Effector memory CD8-positive, alpha-beta T cell (primary cell): ENCODE data around the gene STARD13.

Experiments
- ATAC-seq: fragments of 150-1000 bp; cut with Tn5 transposase; replicated peaks from 2 replicates; pipeline ENCODE4 v1.10.0; 2021; ENCODE audit warnings: mild to moderate bottlenecking, moderate library complexity
- DNase-seq, 3 experiments: peaks; one replicate each; pipeline ENCODE4 v3.0.0; 2021
- H3K27ac Mint-ChIP-seq, 2 donors: one replicate each; pipeline ENCODE4 v1.8.0; 2022; ENCODE audit warnings: mild to moderate bottlenecking in 2 of 2, mixed read lengths in 2 of 2, moderate library complexity in 2 of 2
- H3K27me3 Mint-ChIP-seq, 2 donors: one replicate each; pipeline ENCODE4 v1.8.0; 2022; ENCODE audit warnings: mixed read lengths in 2 of 2
- H3K36me3 Mint-ChIP-seq: one replicate; pipeline ENCODE4 v1.8.0; 2022; ENCODE audit warnings: mild to moderate bottlenecking, moderate library complexity, mixed read lengths; ENCODE audit not compliant: insufficient read depth
- H3K4me1 Mint-ChIP-seq, 2 donors: one replicate each; pipeline ENCODE4 v1.8.0; 2022; ENCODE audit warnings: low read depth in 2 of 2, mixed read lengths in 2 of 2
- H3K4me3 Mint-ChIP-seq, 2 donors: one replicate each; pipeline ENCODE4 v1.8.0; 2022; ENCODE audit warnings: mild to moderate bottlenecking in 2 of 2, mixed read lengths in 2 of 2, moderate library complexity in 2 of 2
- H3K9me3 Mint-ChIP-seq, 2 donors: one replicate each; pipeline ENCODE4 v1.8.0; 2022; ENCODE audit warnings: mixed read lengths in 2 of 2

Gene STARD13

GRCh38 chr13:33070713-33071112, 214.8 kb downstream of the STARD13 start:
- Mint-ChIP-seq H3K9me3 (no peaks in the 10 kb centered on the region), H3K4me1 (no peaks in the 10 kb centered on the region), H3K27ac (peak overlapping the region in 1 of 2 donors; percentile 11), H3K36me3 (no peaks in the 10 kb centered on the region), H3K27me3 (no peaks in the 10 kb centered on the region), H3K4me3 (no peak overlapping the region)
- no peak for DNase-seq
- ATAC-seq: no peak

DNA sequence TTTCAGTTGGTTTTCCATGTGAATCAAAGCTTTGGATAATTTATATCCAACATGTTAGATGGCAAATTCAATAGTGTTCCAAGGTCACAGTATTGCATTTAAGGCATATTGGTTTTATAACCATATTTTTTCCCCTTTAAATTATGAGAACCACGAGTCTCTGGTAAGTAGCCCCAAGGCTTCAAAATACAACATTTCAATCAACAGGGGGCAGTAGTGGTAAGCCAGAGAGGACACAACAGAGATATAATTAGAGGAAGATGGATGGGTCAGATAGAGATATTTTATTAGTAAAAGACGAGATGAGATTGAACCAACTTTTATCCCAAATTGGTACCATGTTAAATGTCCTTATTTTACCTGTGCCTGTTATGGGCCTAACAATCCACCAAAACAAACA, 216.2 kb downstream of the STARD13 start:
- Mint-ChIP-seq H3K36me3 (no peaks in the 10 kb centered on the region), H3K9me3 (no peaks in the 10 kb centered on the region), H3K4me1 (no peaks in the 10 kb centered on the region), H3K4me3 (no peak overlapping the region), H3K27ac (no peak overlapping the region), H3K27me3 (no peaks in the 10 kb centered on the region)
- DNase-seq: no peak
- no peak for ATAC-seq

DNA sequence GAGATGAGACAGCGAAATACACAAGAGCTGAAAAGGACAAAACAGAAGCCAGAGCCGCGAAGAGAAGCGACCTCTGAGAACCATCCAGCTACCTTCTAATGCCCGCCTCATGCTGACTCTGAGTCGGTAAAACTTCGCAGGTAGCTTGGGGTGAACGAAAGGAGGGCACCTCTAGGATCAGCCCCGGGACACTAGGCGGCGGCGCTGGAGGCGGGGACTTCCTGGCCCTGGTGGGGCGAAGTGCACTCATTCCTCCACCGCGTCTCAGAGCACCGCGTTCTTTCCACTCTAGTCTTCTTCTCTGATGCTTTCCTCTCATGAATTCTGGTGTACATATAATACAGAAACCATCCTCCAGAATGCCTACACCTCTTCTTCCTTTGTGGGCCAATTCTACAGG, 219.2 kb downstream of the STARD13 start:
- ATAC-seq (no peak), DNase-seq (no peak)
- no peaks in the 10 kb centered on the region for H3K36me3 Mint-ChIP-seq
- no peaks in the 10 kb centered on the region for H3K9me3 Mint-ChIP-seq
- H3K4me3 Mint-ChIP-seq: no peak overlapping the region
- H3K4me1 Mint-ChIP-seq: no peaks in the 10 kb centered on the region
- peaks cover 0 to 6% of the 10 kb centered on the region in 2 donors for H3K27me3 Mint-ChIP-seq
- H3K27ac Mint-ChIP-seq: no peak overlapping the region

DNA sequence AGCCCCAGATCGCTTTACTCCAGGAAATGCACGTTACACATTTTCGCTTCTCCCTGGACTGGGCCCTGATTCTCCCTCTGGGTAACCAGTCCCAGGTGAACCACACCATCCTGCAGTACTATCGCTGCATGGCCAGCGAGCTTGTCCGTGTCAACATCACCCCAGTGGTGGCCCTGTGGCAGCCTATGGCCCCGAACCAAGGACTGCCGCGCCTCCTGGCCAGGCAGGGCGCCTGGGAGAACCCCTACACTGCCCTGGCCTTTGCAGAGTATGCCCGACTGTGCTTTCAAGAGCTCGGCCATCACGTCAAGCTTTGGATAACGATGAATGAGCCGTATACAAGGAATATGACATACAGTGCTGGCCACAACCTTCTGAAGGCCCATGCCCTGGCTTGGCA, 224.7 kb downstream of the STARD13 start:
- Mint-ChIP-seq H3K4me3 (no peak overlapping the region), H3K4me1 (no peaks in the 10 kb centered on the region), H3K9me3 (no peaks in the 10 kb centered on the region), H3K27ac (no peak overlapping the region), H3K36me3 (no peaks in the 10 kb centered on the region), H3K27me3 (peaks cover 0 to 13% of the 10 kb centered on the region in 2 donors)
- no peak for ATAC-seq
- no peak for DNase-seq

DNA sequence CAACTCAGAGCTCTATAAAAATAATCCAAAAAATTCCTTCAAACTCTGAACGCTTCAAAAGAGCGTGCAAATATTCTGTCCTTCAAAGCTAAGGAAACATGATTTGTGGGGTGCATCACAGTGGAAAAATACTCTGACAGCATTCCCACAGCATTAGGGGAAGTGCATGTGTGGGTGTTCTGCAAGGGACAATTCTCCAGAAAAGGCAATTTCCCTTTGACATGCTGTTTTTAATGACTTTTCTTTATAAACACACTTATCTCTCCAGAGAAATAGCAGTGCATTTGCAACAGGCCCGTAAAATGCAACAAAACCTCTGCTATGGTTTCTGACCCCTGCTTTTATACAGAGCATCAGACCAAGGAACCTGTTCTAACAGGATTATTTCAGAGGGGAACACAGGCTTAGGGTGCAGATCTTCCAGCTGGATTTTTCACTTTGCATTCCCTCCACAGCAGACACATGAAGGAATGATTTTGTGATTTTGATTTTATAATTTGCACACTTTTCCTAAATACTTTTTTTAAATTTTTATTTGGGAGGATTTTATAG, 226.7 kb downstream of the STARD13 start:
- H3K9me3 Mint-ChIP-seq: no peaks in the 10 kb centered on the region
- no peaks in the 10 kb centered on the region for H3K36me3 Mint-ChIP-seq
- peaks cover 0 to 13% of the 10 kb centered on the region in 2 donors for H3K27me3 Mint-ChIP-seq
- H3K27ac Mint-ChIP-seq: no peak overlapping the region
- no peak for DNase-seq
- no peak for ATAC-seq
- no peak overlapping the region for H3K4me3 Mint-ChIP-seq
- no peaks in the 10 kb centered on the region for H3K4me1 Mint-ChIP-seq

- DNase-seq: no peak
- Mint-ChIP-seq H3K27me3 (peaks cover 0 to 9% of the 10 kb centered on the region in 2 donors), H3K4me1 (no peaks in the 10 kb centered on the region), H3K27ac (no peak overlapping the region), H3K4me3 (no peak overlapping the region), H3K9me3 (no peaks in the 10 kb centered on the region), H3K36me3 (no peaks in the 10 kb centered on the region)
- no peak for ATAC-seq
Measured at GRCh38 chr13:33057019-33057780, 228.4 kb downstream of the STARD13 start.

DNA sequence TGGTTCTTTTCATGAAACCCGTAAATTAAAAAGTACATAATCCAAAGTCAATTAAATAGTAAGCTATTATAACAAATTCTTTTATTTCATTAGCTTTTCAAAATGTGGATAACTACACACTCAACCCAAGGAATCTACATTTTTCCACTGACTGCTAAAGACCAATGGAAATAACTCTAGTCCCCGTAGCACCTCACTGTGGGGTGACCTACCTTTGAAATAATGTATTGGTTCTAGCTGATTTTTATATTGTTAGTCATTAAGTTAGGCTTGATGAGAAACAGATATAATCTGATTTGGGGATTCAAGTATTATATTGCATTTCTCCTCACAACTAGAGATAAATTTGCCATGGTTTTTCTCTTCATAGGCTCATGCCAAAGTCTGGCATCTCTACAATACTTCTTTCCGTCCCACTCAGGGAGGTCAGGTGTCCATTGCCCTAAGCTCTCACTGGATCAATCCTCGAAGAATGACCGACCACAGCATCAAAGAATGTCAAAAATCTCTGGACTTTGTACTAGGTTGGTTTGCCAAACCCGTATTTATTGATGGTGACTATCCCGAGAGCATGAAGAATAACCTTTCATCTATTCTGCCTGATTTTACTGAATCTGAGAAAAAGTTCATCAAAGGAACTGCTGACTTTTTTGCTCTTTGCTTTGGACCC, 232.0 kb downstream of the STARD13 start:
- Mint-ChIP-seq H3K27ac (no peak overlapping the region), H3K4me1 (no peaks in the 10 kb centered on the region), H3K4me3 (no peak overlapping the region), H3K27me3 (peaks cover 17 to 39% of the 10 kb centered on the region in 2 donors), H3K9me3 (no peaks in the 10 kb centered on the region), H3K36me3 (no peaks in the 10 kb centered on the region)
- DNase-seq: no peak
- ATAC-seq: no peak
